Tibial nerve (tissue), 4 donors: Measurements from ENCODE around the gene CABP1. TPM values are rescaled to one million over a fixed set of nuclear protein-coding genes. Genes with fewer than 3 reads are reported as not detected.

Source experiments
- DNase-seq, 2 donors: peaks; one replicate each; pipeline ENCODE4 v3.0.0-alpha.2; 2019; ENCODE audit warnings: low spot score in 2 of 2
- H3K27ac ChIP-seq, 4 donors: fragments of 200-600 bp; sonication (generic) in 3 of 4; one replicate each; pipeline ENCODE4 v1.5.1; 2017 to 2019; ENCODE audit warnings: mild to moderate bottlenecking in 1 of 4
- H3K27me3 ChIP-seq, 2 donors: fragments of 200-600 bp; sonication (generic) in 1 of 2; one replicate each; pipeline versions ENCODE4 v1.5.1 to v1.6.0; 2017 to 2019
- H3K36me3 ChIP-seq, 3 donors: fragments of 200-600 bp; sonication (generic); one replicate each; pipeline ENCODE4 v1.5.1; 2018 to 2019
- H3K4me1 ChIP-seq, 4 donors: fragments of 200-600 bp; sonication (generic) in 3 of 4; one replicate each; pipeline ENCODE4 v1.5.1; 2017 to 2019
- H3K4me3 ChIP-seq, 4 donors: fragments of 200-600 bp; sonication (generic) in 3 of 4; one replicate each; pipeline ENCODE4 v1.5.1; 2017 to 2019; ENCODE audit warnings: mild to moderate bottlenecking in 1 of 4, moderate library complexity in 1 of 4
- H3K9me3 ChIP-seq, 4 donors: fragments of 200-600 bp; sonication (generic) in 3 of 4; one replicate each; pipeline ENCODE4 v1.5.1; 2017 to 2019
- CTCF ChIP-seq, 5 experiments: fragments of 200-600 bp in 3 of 5; fragments of 450-650 bp in 2 of 5; sonication (generic) in 3 of 5; IDR thresholded peaks; one replicate each; pipeline ENCODE4 v1.5.1; 2016 to 2019; ENCODE audit warnings: antibody characterized with exemption in 5 of 5, mild to moderate bottlenecking in 3 of 5, moderate library complexity in 2 of 5
- EP300 ChIP-seq, 2 donors: sonication (generic); formaldehyde crosslinking; IDR thresholded peaks; one replicate each; pipeline ENCODE4 v1.6.1; 2017; ENCODE audit warnings: antibody characterized with exemption in 2 of 2, mild to moderate bottlenecking in 1 of 2
- POLR2A ChIP-seq, 2 donors: fragments of 450-650 bp; IDR thresholded peaks; one replicate each; pipeline ENCODE4 v1.6.1; 2017; ENCODE audit warnings: antibody characterized with exemption in 2 of 2, mild to moderate bottlenecking in 2 of 2, moderate library complexity in 2 of 2
- WGBS, 2 donors: methylation state at CpG; one replicate each; pipeline ENCODE4 v1.1.5; 2018; 5-methylcytosine and 5-hydroxymethylcytosine counted together
- total RNA-seq, 4 donors: library from RNA; depleted of rRNA; stranded (reverse); fragments of >200 nt; gene quantifications; one replicate each; pipeline ENCODE4 v1.1.0, GENCODE V29; 2016

The CABP1 gene
- total RNA-seq, 4 donors from 2014 or later = 0.21 to 0.22 TPM; not detected in 2

DNA sequence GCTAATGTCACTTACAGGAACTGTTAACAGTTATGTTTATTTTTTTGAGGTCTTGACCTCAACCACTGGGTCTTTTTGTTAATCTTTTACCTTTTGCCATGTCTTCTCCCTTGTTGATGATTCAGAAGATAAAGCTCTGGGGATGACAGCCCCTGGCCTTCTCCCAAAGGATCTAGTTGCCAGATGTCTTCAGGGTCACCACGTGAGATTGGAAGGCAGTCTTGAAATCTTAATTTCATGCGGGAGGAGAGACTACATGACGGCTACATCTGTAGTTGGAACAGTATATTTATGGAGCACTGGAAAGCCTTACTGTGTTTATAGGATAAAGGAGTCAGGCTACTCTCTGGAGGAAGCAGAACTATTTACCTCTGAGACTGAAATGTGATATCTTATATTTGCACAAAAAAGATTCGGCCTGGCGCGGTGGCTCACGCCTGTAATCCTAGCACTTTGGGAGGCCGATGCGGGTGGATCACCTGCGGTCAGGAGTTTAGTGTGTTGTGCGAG is 52.2 kb downstream of the CABP1 start:
- H3K9me3 ChIP-seq = no peaks in the 10 kb centered on the region
- H3K27ac ChIP-seq = no peak overlapping the region
- TF ChIP-seq CTCF (IDR thresholded peaks at IDR 0.05) (no peak), POLR2A (IDR thresholded peaks at IDR 0.05) (no peak), EP300 (IDR thresholded peaks at IDR 0.05) (no peak)
- peaks cover 0 to 44% (median 4%) of the 10 kb centered on the region in 3 donors for H3K36me3 ChIP-seq
- no peak for DNase-seq
- no peak overlapping the region for H3K4me3 ChIP-seq
- no peaks in the 10 kb centered on the region for H3K27me3 ChIP-seq
- H3K4me1 ChIP-seq = peaks cover 0 to 45% (median 32%) of the 10 kb centered on the region in 4 donors
- 78 to 79% methylated on average over 11 of the region's 11 CpGs for WGBS, 2 donors

- Histone ChIP-seq H3K27ac (no peak overlapping the region), H3K27me3 (no peaks in the 10 kb centered on the region), H3K4me3 (no peak overlapping the region), H3K9me3 (no peaks in the 10 kb centered on the region), H3K36me3 (peaks cover 0 to 57% (median 4%) of the 10 kb centered on the region in 3 donors), H3K4me1 (peaks cover 0 to 33% (median 21%) of the 10 kb centered on the region in 4 donors)
- TF ChIP-seq POLR2A (IDR thresholded peaks at IDR 0.05) (no peak), CTCF (IDR thresholded peaks at IDR 0.05) (no peak), EP300 (IDR thresholded peaks at IDR 0.05) (no peak)
- DNase-seq = no peak
- WGBS, 2 donors = 57 to 61% methylated on average over 4 of the region's 4 CpGs
Observed at GRCh38 chr12:120693848-120694247, 53.4 kb downstream of the CABP1 start.

DNA sequence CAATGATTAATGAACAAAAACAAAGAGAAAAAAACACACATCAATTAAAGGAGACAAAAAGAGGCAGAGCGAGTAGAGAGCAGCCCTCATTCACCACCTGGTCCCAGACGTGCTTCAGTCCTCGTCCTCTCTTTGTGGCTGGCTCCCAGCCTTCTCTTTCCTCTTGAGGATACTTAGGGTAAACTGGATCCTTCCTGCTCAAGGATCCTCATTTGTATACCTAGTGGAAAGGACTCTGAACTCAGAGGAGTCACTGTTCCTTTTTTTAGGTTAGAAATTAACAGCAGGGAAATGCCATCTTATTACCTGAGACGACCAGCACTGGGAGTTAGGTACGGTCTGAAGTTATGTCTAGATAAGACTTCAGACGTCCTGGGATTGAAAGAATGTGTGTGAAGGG is 56.2 kb downstream of the CABP1 start:
- 82 to 83% methylated on average over 6 of the region's 6 CpGs for WGBS, 2 donors
- no peak for TF ChIP-seq EP300 (IDR thresholded peaks at IDR 0.05)
- TF ChIP-seq POLR2A (IDR thresholded peaks at IDR 0.05) = no peak

DNA sequence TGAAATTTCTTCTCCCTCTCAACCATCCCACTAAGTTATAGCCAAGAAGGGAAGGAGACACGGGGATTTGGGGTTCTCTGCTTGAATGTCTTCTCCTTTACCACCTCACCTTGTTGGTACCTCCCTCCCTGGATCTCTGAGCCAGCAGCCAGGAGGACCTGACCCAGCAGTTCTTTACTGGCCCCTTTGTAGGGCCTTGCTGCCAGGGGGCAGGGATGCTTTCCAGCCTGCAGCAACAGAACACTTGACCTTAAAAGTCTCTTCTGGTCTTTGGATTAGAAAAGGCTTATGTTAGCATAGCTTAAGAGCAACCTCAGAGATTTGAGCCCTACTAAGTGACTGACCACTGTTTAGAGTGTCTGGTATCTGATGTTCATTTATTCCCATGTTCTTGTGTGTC is 56.9 kb downstream of the CABP1 start:
- no peak overlapping the region for H3K27ac ChIP-seq
- peaks cover 0 to 6% (median 2%) of the 10 kb centered on the region in 4 donors for H3K4me1 ChIP-seq
- no peak for DNase-seq
- no peak overlapping the region for H3K4me3 ChIP-seq
- TF ChIP-seq EP300 (IDR thresholded peaks at IDR 0.05) (no peak), POLR2A (IDR thresholded peaks at IDR 0.05) (no peak), CTCF (IDR thresholded peaks at IDR 0.05) (no peak)
- H3K36me3 ChIP-seq = peaks cover 0 to 92% (median 4%) of the 10 kb centered on the region in 3 donors
- H3K27me3 ChIP-seq = no peaks in the 10 kb centered on the region
- WGBS, 2 donors = 79 to 100% methylated on average over 1 of the region's 1 CpG
- H3K9me3 ChIP-seq = no peaks in the 10 kb centered on the region

More for the DNA sequence above, 56.2 kb downstream of the CABP1 start:
- H3K27ac ChIP-seq = no peak overlapping the region
- peaks cover 0 to 10% (median 4%) of the 10 kb centered on the region in 4 donors for H3K4me1 ChIP-seq
- no peaks in the 10 kb centered on the region for H3K27me3 ChIP-seq
- H3K4me3 ChIP-seq = no peak overlapping the region
- H3K36me3 ChIP-seq = peaks cover 0 to 85% (median 4%) of the 10 kb centered on the region in 3 donors
- H3K9me3 ChIP-seq = no peaks in the 10 kb centered on the region
- DNase-seq = no peak

DNA sequence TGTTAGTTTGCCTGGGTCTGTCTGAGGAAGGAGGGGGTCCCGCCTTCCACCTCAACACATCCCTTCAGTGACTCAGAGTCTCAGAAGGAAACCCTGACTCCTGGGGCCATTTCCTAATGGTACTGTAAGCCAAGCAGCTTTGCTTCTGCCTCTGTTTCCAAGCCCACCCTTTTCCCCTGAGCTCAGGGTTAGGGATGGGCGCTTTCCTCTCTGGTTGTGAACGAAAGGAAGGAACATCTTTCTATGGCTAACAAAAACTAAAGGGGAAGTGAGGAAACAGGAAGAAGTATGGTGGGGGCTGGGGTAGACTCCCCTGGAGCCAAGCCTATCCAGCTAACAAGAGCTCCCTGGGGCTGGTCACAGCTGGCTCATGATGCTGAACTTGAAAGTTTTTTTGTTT is 58.2 kb downstream of the CABP1 start:
- H3K27ac ChIP-seq = no peak overlapping the region
- H3K9me3 ChIP-seq = no peaks in the 10 kb centered on the region
- TF ChIP-seq POLR2A (IDR thresholded peaks at IDR 0.05) (no peak), CTCF (IDR thresholded peaks at IDR 0.05) (no peak), EP300 (IDR thresholded peaks at IDR 0.05) (no peak)
- H3K4me3 ChIP-seq = no peak overlapping the region
- peaks cover 0 to 100% (median 4%) of the 10 kb centered on the region in 3 donors for H3K36me3 ChIP-seq
- DNase-seq = no peak
- H3K27me3 ChIP-seq = no peaks in the 10 kb centered on the region
- WGBS, 2 donors = 87 to 91% methylated on average over 3 of the region's 3 CpGs
- H3K4me1 ChIP-seq = no peaks in the 10 kb centered on the region
